Measurements from ENCODE around the gene RBM47. TPM values are rescaled to one million over a fixed set of nuclear protein-coding genes. Genes with fewer than 3 reads are reported as not detected.

RBM47 gene
- total and polyA plus RNA-seq, 2 of the 4 experiments (the other 2 are of a cell fraction), result 0.44 to 1.1 TPM

GRCh38 chr4:40600850-40601249 lies 28.8 kb downstream of the RBM47 start:
- Histone ChIP-seq H3K56ac (ENCODE audit: extremely low read depth, insufficient read depth, low read length) (no peak overlapping the region), H2AK9ac (replicated peaks; ENCODE audit: low read depth, low read length, poor library complexity) (no peak overlapping the region), H4K5ac (ENCODE audit: low read depth, low read length) (no peak overlapping the region), H2BK5ac (ENCODE audit: low read depth, low read length, poor library complexity, severe bottlenecking) (no peak overlapping the region), H3K4me2 (ENCODE audit: low read depth, low read length) (no peak overlapping the region), H4K91ac (ENCODE audit: insufficient read depth, low read depth, low read length) (no peak overlapping the region), H3K4ac (ENCODE audit: low read depth, low read length) (no peak overlapping the region), H4K20me1 (ENCODE audit: insufficient read depth, low read length) (no peaks in the 10 kb centered on the region), H3K79me1 (ENCODE audit: low read depth in 1 of 2, low read length in 2 of 2) (no peaks in the 10 kb centered on the region), H3K9me1 (ENCODE audit: insufficient read depth, low read length) (no peaks in the 10 kb centered on the region; the same call in 1 of the 2 replicates), H4K8ac (ENCODE audit: low read depth in 2 of 2, low read length in 2 of 2) (no peak overlapping the region), H3K27me3 (ENCODE audit: control insufficient read depth, insufficient read depth, low read length) (no peaks in the 10 kb centered on the region), H3K27ac (ENCODE audit: insufficient read depth, low read length) (no peak overlapping the region), H3K36me3 (ENCODE audit: control insufficient read depth, insufficient read depth, low read length) (no peaks in the 10 kb centered on the region), H3K4me3 (ENCODE audit: insufficient read depth, low read depth, low read length) (no peak overlapping the region), H3K9me3 (ENCODE audit: control insufficient read depth, insufficient read depth, low read length) (no peaks in the 10 kb centered on the region), H3K18ac (ENCODE audit: low read depth, low read length) (no peak overlapping the region), H2BK20ac (ENCODE audit: low read depth, low read length) (no peak overlapping the region), H2AFZ (replicated peaks; ENCODE audit: low read length, poor library complexity) (no peak overlapping the region), H2AK5ac (ENCODE audit: low read depth, low read length) (no peak overlapping the region), H2BK120ac (ENCODE audit: low read depth, low read length) (no peak overlapping the region), H3K23ac (ENCODE audit: low read depth, low read length) (no peak overlapping the region), H2BK15ac (ENCODE audit: low read depth, low read length) (no peak overlapping the region), H3K14ac (replicated peaks; ENCODE audit: low read depth, low read length) (no peak overlapping the region), H3K4me1 (ENCODE audit: control insufficient read depth, insufficient read depth, low read length) (no peaks in the 10 kb centered on the region), H3K9ac (ENCODE audit: low read depth, low read length) (no peak overlapping the region)
- TF ChIP-seq, protein P1, sequence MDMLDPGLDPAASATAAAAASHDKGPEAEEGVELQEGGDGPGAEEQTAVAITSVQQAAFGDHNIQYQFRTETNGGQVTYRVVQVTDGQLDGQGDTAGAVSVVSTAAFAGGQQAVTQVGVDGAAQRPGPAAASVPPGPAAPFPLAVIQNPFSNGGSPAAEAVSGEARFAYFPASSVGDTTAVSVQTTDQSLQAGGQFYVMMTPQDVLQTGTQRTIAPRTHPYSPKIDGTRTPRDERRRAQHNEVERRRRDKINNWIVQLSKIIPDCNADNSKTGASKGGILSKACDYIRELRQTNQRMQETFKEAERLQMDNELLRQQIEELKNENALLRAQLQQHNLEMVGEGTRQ (IDR thresholded peaks at IDR 0.05; ENCODE audit: low read depth, low read length), result no peak
- TF ChIP-seq SMC3 (IDR thresholded peaks at IDR 0.05; ENCODE audit: low read depth, low read length), result no peak
- TF ChIP-seq RAD21 (IDR thresholded peaks at IDR 0.05; ENCODE audit: low read length), result no peak
- no peak for TF ChIP-seq FOS (IDR thresholded peaks at IDR 0.05; ENCODE audit: low read depth, low read length)
- TF ChIP-seq, protein P2, sequence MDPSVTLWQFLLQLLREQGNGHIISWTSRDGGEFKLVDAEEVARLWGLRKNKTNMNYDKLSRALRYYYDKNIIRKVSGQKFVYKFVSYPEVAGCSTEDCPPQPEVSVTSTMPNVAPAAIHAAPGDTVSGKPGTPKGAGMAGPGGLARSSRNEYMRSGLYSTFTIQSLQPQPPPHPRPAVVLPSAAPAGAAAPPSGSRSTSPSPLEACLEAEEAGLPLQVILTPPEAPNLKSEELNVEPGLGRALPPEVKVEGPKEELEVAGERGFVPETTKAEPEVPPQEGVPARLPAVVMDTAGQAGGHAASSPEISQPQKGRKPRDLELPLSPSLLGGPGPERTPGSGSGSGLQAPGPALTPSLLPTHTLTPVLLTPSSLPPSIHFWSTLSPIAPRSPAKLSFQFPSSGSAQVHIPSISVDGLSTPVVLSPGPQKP (IDR thresholded peaks at IDR 0.05; ENCODE audit: borderline replicate concordance, low read depth, low read length), result no peak
- TF ChIP-seq MAFK (IDR thresholded peaks at IDR 0.05; ENCODE audit: low read depth, low read length), result no peak
- TF ChIP-seq MXI1 (IDR thresholded peaks at IDR 0.05; ENCODE audit: borderline replicate concordance, low read depth, low read length), result no peak
- no peak for TF ChIP-seq NFE2L2 (IDR thresholded peaks at IDR 0.05; ENCODE audit: low read depth, low read length)
- TF ChIP-seq, protein P3, sequence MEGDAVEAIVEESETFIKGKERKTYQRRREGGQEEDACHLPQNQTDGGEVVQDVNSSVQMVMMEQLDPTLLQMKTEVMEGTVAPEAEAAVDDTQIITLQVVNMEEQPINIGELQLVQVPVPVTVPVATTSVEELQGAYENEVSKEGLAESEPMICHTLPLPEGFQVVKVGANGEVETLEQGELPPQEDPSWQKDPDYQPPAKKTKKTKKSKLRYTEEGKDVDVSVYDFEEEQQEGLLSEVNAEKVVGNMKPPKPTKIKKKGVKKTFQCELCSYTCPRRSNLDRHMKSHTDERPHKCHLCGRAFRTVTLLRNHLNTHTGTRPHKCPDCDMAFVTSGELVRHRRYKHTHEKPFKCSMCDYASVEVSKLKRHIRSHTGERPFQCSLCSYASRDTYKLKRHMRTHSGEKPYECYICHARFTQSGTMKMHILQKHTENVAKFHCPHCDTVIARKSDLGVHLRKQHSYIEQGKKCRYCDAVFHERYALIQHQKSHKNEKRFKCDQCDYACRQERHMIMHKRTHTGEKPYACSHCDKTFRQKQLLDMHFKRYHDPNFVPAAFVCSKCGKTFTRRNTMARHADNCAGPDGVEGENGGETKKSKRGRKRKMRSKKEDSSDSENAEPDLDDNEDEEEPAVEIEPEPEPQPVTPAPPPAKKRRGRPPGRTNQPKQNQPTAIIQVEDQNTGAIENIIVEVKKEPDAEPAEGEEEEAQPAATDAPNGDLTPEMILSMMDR (conservative IDR thresholded peaks at IDR 0.05; ENCODE audit: low read depth, low read length), result no peak
- no peak for TF ChIP-seq CEBPB (IDR thresholded peaks at IDR 0.05; ENCODE audit: low read depth, low read length)
- intact Hi-C loops (cut with micrococcal nuclease), result no loop called here
- ChIA-PET POLR2A (ENCODE audit: unreplicated experiment) (no interaction called here), CTCF (no interaction called here)
- ATAC-seq (ENCODE audit: low read depth) (no peak), DNase-seq (no peak)
- in situ Hi-C loops (cut with MboI; ENCODE audit: low sequenced_read_pairs), result no loop called here
- dilution Hi-C loops (cut with HindIII; ENCODE audit: low sequenced_read_pairs, unreplicated experiment), result no loop called here
- no TSS peak for BruUV-seq (replicated peaks)
- no CpG with 5 or more reads among the region's 10 CpGs for WGBS, 2 experiments (ENCODE audit: extremely low coverage in 2 of 2, insufficient read length in 1 of 2)
